Measurements from ENCODE around the gene SLC39A10.
A peak's percentile ranks its signal among the peaks of the same experiment; 100 is the strongest.

Gene SLC39A10, protein sequence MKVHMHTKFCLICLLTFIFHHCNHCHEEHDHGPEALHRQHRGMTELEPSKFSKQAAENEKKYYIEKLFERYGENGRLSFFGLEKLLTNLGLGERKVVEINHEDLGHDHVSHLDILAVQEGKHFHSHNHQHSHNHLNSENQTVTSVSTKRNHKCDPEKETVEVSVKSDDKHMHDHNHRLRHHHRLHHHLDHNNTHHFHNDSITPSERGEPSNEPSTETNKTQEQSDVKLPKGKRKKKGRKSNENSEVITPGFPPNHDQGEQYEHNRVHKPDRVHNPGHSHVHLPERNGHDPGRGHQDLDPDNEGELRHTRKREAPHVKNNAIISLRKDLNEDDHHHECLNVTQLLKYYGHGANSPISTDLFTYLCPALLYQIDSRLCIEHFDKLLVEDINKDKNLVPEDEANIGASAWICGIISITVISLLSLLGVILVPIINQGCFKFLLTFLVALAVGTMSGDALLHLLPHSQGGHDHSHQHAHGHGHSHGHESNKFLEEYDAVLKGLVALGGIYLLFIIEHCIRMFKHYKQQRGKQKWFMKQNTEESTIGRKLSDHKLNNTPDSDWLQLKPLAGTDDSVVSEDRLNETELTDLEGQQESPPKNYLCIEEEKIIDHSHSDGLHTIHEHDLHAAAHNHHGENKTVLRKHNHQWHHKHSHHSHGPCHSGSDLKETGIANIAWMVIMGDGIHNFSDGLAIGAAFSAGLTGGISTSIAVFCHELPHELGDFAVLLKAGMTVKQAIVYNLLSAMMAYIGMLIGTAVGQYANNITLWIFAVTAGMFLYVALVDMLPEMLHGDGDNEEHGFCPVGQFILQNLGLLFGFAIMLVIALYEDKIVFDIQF

DNA sequence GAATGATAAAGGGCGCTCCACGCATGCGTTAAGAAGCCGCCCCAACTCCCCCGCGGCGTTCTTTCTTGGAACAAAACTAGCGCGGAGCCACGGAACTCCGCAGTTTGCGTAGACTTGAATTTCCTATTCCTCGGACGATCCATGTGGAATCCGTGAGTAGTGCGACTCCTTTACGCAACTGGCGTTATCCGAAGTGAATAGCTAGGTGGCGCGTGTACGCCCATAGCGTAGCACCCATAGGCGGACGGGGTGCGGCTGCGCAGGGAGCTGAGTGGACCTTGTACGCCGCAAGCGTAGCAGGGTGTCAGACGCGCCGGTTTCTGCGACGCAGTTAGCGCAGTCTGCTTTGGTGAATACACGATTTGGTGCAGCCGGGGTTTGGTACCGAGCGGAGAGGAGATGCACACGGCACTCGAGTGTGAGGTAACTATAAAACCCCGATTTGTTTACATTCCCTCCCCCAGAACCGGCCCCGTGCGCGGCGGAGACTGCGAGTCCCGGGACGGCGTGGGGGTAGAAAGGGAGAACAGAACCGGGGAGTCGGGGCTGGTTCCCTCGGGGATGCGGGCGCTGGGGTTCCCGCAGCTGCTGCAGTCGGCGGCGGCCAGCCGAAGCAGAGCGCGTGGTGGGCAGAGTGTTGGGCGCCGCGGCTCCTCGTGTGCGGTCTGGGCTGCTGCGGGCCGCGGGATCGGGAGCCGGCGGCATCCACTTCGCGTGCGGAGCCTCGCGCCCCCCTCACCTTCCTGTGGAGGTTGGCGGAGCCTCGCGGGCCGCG is at the start of gene SLC39A10:
TSS of gene SLC39A10 (plus strand) at position 368 of the 775 bp plus-strand sequence. CDS start 22,817 bp downstream, outside the sequence.
- peak; percentile 67 to 100 (median 98) for DNase-seq

DNA sequence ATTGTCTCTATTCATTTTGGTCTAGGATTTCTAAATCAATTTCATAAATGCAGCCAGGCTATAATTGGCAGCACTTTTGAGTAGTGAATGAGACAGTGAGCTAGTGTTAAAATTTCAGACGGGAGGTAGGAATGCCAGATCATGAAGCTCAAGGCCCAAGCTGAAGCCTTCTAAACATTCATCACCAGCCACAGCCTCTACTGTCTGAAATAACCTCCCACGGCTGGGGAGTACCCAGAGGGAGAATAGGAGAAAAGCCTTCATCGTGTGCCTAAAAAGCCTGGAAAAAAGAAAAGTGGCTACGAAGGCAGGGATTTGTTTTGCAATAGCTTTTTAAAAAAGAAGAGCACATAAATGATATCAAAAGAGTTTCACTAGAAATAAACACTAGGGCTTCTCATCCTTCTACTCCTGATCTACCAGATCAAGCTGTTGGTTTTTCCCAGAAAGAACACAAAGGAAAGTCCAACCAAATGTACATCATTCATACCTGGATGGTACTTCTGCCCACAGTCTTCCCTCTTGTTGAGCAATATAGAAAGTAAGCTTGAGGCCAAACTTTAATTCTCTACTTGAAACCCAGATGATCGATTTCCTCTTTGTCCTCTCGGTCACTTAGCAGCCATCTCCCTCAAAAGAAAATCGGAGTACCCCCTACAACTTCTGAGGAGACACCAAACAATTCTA is 48.1 kb upstream of the SLC39A10 start:
- DNase-seq = no peak

DNA sequence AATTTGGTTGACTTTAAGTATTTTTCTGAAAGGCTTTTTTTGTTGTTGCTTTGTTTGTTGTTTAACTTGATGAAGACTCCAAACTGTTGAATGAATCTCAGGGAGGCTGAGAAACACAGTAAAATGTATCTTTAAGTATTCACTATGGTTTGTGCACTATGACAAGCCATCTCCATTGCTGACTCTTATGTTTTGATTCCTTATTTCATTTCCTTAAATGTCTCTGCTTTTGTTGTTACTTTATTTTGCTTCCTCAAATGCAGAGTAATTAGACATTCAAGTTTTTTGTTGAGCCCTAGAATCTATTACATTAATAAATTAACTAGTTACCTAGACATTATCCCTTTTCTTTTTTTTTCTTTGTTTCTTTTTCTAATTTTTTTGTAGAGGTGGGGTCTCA is 46.3 kb upstream of the SLC39A10 start:
- DNase-seq = no peak

DNA sequence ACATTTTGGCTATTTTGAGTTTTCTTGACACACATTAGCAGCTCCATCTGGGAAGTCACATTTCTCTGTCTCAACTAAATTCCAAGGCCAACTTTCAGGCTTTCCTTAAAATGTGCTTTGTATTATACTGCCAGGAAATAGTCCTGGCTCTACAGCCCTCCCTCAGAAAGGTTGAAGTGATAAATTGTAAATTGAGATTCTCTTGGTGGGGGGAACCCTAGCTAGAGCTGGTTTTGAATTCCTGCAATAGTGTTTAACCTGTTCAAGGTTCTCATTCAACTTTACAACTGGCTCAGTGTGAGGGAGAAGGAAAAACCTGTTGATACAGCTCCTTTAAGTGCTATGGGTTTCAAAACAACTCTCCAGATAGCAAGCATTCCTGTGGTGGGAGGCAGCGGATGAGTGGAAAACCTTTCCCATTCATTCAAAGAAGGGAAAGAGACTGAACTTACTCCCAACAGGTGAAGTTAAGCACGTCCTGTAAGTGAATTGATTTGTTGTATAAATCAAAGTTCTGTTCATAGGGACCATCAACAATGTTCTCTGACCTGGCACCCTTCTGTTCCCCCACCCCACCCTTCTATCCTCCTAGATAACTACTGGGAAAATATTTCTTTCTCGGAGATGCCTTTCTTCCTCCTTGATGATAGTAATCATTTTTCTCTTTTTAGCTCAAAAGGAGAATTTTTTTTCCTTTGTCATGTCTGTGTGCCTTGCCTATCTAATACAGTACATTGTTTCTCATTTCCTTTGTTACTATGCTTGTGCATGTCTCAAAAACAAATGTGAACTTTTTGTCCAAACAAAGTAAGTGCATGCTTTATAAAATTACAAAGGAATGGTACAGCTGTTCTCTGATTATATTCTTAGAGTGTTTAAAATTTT is 44.2 kb upstream of the SLC39A10 start:
- no peak for DNase-seq

DNA sequence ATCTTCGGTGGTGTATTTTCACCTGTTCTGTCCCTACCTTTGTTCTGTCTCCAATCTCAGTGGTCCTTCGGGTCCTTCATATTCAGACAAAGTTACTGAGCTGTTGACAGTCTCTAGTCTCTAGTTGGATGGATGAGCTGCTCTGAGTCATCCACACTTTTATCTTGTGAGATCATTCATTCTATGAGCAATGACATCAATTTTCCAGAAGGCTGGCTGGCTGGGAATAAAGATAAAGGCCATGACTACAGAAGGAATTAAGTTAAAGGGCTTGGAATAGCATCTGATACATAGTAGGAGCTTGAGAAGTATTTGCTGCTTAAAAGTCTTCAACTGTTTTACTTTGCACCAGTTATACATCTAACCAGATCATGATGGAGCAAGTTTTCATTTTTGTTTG is 43.1 kb upstream of the SLC39A10 start:
- DNase-seq = no peak

DNA sequence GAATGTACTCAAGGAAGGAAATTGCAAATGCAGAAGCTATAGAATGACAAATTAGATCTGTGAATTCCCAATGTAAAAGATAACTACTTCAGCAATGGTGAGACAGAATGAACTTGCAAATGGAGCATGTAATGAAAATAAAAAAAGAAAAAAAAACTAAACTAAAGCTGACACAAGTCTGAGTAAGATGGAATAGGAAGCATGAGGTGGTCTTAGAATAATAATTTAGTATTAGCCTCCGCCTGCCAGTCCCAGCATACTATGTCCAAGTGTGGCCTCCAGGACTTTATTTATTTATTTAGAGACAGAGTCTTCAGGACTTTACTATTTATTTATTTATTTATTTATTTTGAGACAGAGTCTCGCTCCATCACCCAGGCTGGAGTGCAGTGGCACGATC is 37.4 kb upstream of the SLC39A10 start:
- no peak for DNase-seq

DNA sequence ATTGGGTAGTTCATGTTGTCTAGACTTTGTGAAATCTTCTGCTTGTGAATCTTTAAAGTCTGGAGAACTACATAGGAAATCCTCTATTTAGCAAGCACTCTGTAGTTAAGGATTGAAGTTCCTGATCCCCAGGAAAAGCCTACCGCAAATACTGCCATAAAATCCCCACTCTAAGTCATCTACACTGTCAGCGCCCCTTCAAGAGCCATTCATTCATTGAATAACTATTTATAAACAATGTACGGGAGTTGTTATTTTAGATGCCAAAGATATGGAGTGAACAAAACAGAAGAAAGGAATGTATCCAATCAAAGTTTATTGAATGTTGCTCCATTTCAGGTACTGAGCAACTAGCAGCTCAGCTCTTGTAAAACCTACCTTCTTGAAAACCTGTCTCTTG is 36.5 kb upstream of the SLC39A10 start:
- DNase-seq = no peak

DNA sequence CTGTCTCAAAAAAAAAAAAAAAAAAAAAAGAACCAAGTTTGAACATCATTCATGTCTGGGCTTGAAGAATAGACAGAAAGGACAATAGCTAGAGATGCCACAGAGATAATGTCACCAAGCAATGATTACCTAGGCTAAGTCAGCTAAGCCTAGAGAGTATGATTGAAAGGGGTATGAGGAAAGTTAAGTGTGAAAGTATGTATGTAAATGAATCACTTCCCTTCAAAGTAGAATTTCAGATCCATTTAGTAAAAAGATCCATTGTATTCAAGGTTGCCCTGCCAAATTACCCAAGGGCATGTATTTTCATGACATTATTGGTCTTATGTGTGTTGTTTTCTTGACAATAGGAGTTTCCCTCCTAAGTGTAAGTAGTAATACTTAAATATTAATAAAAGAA is 34.1 kb upstream of the SLC39A10 start:
- no peak for DNase-seq

DNA sequence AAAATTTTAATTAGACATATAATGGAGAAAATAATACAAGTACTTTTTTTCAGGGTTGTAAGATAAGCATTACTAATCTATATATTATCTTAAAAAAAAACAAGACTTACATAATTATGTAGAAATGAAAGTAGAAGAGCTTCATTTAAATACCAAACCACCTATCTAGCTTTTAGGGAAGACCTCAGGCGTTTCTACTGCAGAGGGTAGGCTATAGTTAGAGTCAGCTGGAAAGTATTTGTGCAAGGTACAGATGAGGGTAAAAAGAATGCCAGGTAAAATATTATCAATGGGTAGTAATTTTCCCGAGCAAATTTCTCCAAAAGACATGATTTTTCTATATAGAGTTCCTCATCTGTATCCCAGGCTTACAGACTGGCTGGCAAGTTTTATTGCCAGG is 30.5 kb upstream of the SLC39A10 start:
- no peak for DNase-seq

DNA sequence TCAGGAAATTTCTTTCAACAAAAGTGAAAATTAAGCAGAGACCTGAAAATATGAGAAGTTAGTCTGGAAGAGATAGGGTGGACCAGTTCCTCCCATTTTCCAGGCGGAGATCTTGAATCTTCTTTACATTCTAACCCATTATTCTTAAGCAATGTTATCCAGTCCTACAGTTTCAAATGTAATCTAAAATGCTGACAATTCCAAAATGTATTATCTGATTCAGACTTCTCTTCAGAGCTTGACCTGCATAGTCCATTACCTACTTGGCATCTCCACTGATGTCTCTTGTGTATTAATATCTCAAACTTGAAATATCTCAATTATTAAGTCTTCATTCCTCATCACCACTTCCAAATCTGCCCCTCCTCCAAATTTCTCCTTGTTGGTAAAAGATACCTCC is 28.4 kb upstream of the SLC39A10 start:
- DNase-seq = no peak

DNA sequence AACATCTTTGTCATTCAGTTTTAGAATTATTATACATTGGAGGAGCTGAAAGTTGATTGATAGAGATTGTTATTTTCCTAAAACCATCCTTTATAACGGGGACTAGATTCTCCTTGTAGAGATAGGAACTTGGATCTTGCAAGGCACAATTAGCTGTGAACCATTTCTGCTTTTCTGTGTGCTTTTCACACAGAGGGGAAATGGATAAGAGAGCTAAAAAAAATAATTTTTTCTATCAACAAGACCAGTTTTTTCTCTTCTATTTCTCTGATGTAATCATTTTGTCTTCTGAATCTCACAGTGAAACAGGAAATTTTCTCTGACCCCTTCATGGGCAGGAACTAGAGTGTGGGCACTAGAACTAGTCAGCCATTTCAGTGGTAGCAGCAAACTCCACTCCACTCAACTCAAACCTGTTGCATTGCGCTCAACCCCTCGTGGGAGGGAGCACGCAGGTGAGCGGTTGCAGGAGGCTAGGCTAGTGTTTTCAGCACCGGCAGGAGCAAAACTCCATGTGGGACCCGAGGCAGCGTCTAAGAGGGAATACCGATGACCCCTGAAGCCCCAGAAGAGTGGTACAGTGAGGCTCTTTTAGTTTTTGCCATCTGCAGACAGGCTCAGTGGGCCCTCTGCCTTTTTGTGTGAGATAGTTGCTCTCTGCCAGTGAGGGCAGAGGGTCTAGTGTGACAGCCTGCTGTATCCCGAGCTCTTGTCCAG is 24.0 kb upstream of the SLC39A10 start:
- DNase-seq = no peak

DNA sequence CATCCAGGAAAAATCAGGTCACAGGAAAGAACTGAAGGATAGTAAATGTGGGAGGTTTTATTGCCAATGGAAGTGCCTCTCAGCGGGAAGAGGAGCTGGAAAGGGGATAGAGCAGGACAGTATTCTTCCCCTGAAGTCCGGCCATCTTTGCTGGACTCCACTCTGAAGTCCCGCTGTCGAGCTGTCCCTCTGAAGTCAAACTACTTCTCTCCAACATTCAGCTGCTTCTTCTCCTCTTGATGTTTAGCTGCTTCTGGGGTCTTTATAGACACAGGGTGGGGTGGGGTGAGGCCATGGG is 23.5 kb upstream of the SLC39A10 start:
- no peak for DNase-seq

DNA sequence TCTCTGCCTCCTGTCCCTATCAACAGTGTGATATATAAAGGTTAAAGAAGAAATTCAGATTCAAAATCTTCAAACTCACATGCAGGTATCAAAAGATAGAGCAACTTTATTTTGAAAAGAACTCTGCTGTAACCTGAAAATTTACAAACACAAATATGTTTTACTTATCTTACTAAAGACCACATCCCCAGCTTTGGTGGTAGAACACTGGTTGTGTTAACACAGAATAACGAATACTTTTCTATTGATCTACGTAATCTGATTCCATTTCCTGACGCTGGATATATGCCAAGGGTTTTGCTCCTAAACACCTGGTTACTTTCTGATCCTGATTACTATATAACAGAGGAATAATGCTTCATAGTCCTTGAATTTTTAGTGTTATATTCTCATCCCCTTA is 23.1 kb upstream of the SLC39A10 start:
- DNase-seq = no peak

DNA sequence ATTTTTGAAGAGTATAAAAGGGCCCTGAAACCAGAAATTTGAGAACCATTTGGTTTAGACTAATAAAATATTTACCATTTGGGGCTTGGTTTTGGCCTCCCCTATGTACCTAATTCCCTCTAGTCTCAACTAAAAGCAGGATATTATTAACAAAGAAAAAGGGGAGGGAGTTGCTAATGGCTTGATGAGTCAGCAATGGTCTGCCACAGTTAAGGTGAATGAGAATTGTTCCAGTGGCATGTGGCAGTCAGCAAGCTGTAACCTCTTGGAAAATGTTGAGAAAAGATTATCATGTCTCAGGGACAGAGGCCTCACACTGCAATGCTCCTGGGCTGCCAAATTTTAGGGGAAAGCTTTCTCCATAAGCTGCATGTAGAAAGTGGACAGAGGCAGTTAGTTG is 20.1 kb upstream of the SLC39A10 start:
- DNase-seq = no peak

DNA sequence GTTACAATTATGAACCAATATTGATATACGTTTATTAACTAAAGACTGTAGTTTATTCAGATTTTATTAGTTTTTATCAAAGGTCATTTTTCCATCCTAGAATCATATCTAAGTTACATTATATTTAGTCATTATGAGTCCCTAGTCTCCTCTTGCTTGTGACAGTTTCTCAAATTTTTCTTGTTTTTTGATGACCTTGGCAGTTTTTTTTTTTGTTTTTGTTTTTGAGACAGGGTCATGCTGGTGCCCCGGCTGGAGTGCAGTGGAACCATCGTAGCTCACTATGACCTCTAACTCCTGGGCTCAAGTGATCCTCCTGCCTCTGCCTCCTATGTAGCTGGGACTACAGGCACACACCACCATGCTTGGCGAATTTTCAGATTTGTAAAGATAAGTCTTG is 18.3 kb upstream of the SLC39A10 start:
- no peak for DNase-seq

DNA sequence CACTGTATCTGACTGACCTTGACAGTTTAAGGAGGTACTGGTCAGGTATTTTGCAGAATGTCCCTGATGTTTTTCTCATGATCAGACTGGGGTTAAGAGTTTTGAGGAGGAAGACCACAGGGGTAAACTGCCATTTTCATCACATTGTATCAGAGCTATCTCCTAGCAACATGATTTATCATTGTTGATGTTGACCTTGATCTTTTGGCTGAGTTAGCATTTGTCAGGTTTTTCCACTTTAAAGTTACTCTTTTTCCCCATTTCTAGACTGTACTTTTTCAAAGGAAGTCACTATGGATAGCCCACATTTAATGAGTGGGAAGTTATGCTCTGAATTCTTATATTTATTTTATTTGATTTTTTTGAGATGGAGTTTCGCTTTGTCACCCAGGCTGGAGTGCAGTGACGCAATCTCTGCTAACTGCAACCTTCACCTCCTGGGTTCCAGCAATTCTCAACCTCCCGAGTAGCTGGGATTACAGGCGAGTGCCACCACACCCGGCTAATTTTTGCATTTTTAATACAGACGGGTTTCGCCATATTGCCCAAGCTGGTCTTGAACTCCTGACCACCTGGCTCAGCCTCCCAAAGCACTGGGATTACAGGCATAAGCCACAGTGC is 17.7 kb upstream of the SLC39A10 start:
- DNase-seq = no peak

DNA sequence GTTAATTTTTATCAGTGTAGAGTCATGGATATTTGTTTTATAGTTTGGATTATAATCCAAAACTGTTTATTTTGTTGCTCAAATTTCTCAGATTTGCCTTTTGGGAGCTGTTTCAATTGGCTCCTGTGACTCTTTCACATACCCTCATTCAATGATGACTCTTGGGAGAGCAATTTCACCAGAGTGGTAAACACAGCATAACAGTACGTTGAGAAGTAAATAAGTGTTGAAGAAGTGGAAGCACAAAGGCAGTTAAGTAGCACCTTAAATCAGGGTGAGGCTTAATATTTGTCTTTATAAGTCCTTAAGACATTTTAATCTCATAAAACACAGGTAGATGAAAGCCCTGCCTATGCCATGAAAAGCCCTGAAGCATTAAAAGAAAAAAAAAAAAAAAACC is 17.1 kb upstream of the SLC39A10 start:
- no peak for DNase-seq

DNA sequence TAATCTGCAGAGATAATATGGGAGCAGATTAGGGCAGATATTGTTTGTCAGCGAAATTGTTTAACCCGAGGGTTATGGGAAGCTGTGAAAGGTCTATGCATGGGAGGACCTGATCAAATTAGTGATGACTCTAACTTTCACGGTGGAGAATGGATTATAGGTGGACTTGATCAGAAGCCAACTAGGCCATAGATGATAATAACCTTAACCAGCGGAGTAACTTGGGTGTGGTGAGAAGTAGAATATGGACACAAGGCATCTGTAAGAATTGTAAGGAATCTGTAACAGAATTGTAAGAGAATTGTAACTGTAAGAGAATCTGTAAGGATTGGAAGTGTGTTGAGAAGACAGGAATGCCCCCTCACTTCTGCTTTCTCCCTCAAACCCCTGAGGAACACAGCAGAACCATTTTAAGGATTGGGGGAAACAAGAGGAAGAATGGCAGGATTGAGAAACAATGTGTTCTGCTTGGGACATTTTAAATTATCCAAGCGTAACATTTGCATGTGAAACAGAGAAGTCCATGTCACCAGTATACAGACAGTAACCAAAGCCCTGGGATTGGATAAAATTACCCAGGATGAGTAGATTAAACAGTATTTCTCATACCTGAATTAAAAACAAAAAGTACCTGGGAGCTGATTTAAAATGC is 14.9 kb upstream of the SLC39A10 start:
- DNase-seq = no peak

DNA sequence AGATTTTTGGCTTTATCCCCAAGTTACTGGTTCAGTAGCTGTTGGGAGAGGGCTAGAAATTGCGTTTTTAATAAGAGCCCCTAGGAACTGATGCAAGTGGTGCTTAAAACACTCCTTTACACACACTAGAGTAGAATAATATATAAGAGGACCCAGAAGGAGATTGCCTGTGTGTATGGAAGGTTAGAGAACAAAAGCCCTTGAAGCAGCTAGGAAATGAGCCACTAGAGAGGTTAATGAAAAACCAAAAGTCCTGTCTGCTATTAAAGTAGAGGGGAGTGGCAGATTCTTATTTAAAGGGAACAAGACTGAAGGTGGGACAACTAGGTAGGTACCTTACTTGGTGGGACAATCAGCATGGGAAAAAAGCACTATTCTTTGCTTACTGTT is 14.4 kb upstream of the SLC39A10 start:
- no peak for DNase-seq
